WERI-Rb-1 (cell line): ENCODE results near the gene NPR3.

Experiments used
- DNase-seq: peaks from one replicate; pipeline ENCODE4 v3.0.0-alpha.2; 2020
- H3K27ac ChIP-seq: fragments of 250-450 bp; sonication (Bioruptor Pico); 2 replicates; pipeline ENCODE4 v1.5.1; 2020; ENCODE audit warnings: mild to moderate bottlenecking, moderate library complexity
- H3K27me3 ChIP-seq: fragments of 250-450 bp; sonication (Bioruptor Pico); 2 replicates; pipeline ENCODE4 v1.5.1; 2021; ENCODE audit warnings: mild to moderate bottlenecking, low read depth, moderate library complexity; ENCODE audit not compliant: insufficient read depth, severe bottlenecking
- H3K36me3 ChIP-seq: fragments of 250-450 bp; sonication (Bioruptor Pico); 2 replicates; pipeline ENCODE4 v1.5.1; 2020; ENCODE audit warnings: mild to moderate bottlenecking, moderate library complexity
- H3K4me3 ChIP-seq: 2 replicates; pipeline ENCODE4 v1.5.1; 2011; ENCODE audit warnings: low read depth, mild to moderate bottlenecking, control low read depth, low read length
- H3K9me3 ChIP-seq: fragments of 250-450 bp; sonication (Bioruptor Pico); 2 replicates; pipeline ENCODE4 v1.5.1; 2021; ENCODE audit warnings: mild to moderate bottlenecking, moderate library complexity; ENCODE audit not compliant: severe bottlenecking
- TF ChIP-seq, protein P1 (sequence below): IDR thresholded peaks from 2 replicates; pipeline ENCODE4 v1.5.1; 2011; ENCODE audit warnings: low read depth, mild to moderate bottlenecking, control low read depth, inconsistent platforms, low read length

The NPR3 gene

DNA sequence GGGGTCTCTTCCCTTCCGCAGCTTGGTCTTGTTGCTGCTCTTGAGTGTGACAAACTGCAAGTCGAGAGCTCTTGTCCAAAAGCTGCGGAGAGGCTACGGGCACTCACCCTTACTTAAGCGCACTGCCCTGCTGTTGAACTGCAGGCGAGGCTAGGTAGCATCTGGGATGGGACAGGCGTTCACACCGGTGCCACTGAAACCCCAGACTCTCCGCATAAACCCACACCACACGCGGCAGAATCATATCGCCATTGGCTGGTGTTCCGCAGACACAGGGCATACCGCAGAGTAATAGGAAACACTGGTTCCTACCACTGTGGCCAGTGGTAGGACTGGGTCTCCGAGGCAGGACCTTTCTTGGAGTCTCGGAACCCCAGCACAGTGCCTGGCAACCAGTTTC lies 2.2 kb upstream of the NPR3 start:
- H3K36me3 ChIP-seq: no peaks in the 10 kb centered on the region
- no peak for DNase-seq
- no peak overlapping the region for H3K4me3 ChIP-seq
- H3K9me3 ChIP-seq: peaks cover 15% of the 10 kb centered on the region
- TF ChIP-seq, protein P1, sequence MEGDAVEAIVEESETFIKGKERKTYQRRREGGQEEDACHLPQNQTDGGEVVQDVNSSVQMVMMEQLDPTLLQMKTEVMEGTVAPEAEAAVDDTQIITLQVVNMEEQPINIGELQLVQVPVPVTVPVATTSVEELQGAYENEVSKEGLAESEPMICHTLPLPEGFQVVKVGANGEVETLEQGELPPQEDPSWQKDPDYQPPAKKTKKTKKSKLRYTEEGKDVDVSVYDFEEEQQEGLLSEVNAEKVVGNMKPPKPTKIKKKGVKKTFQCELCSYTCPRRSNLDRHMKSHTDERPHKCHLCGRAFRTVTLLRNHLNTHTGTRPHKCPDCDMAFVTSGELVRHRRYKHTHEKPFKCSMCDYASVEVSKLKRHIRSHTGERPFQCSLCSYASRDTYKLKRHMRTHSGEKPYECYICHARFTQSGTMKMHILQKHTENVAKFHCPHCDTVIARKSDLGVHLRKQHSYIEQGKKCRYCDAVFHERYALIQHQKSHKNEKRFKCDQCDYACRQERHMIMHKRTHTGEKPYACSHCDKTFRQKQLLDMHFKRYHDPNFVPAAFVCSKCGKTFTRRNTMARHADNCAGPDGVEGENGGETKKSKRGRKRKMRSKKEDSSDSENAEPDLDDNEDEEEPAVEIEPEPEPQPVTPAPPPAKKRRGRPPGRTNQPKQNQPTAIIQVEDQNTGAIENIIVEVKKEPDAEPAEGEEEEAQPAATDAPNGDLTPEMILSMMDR: no peak
- H3K27me3 ChIP-seq: peaks cover 93% of the 10 kb centered on the region
- H3K27ac ChIP-seq: no peak overlapping the region

DNA sequence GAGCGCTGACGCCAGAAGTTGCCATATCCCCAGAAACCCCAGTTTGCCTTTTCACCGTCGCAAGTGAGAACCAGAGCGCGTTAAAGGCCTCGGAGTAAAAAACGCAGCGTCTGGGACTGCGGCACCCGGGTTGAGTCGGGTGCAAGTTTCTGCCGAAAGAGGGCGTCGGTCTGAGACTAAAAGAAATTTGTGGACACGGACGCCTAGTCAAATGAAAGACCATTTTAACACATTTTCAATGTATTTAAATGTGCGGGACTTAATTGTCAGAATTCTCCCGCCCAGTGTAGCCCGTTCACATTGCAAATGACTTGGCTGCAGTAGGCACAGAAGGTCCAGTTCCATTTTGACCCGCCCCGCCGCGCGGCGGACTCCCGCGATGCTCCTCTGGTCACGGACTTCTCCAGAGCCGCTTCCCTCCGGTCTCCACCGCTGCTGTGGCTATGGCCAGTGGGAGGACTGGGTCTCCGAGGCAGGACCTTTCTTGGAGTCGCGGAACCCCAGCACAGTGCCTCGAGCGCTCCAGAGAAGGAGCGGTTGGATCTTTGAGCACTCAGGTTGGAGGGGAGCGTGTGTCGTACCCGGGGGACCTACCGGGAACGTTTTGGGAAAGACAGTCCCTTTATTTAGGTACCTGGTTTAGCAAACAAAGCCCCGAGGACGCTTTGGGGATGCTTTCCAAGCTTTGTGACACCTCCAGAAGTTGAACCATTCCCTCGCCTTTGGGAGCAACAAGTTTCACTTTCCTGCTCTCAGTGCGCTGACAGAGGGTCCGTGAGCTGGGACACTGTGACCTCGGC lies 1.2 kb upstream of the NPR3 start:
- TF ChIP-seq, protein P1: peak; percentile 67
- Histone ChIP-seq H3K36me3 (no peaks in the 10 kb centered on the region), H3K27me3 (peaks cover 94% of the 10 kb centered on the region), H3K27ac (no peak overlapping the region), H3K4me3 (peak overlapping the region; percentile 2), H3K9me3 (peaks cover 15% of the 10 kb centered on the region)
- peak; percentile 64 for DNase-seq

DNA sequence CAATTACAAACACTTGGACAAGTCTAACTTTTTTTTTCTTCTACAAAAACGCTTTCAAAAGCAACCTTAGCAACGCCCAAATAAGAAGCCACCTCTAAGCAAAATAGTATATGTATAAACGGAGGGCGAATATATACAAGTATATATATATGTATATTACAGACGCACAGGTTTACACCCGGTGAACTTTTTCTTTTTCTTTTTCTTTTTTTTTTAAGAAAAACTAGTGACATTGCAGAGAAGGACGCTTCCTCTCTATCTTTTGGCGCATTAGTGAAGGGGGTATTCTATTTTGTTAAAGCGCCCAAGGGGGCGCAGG lies 200 bp downstream of the NPR3 start:
- peaks cover 15% of the 10 kb centered on the region for H3K9me3 ChIP-seq
- no peak for DNase-seq
- peaks cover 95% of the 10 kb centered on the region for H3K27me3 ChIP-seq
- no peak overlapping the region for H3K27ac ChIP-seq
- H3K4me3 ChIP-seq: no peak overlapping the region
- TF ChIP-seq, protein P1: no peak
- no peaks in the 10 kb centered on the region for H3K36me3 ChIP-seq

DNA sequence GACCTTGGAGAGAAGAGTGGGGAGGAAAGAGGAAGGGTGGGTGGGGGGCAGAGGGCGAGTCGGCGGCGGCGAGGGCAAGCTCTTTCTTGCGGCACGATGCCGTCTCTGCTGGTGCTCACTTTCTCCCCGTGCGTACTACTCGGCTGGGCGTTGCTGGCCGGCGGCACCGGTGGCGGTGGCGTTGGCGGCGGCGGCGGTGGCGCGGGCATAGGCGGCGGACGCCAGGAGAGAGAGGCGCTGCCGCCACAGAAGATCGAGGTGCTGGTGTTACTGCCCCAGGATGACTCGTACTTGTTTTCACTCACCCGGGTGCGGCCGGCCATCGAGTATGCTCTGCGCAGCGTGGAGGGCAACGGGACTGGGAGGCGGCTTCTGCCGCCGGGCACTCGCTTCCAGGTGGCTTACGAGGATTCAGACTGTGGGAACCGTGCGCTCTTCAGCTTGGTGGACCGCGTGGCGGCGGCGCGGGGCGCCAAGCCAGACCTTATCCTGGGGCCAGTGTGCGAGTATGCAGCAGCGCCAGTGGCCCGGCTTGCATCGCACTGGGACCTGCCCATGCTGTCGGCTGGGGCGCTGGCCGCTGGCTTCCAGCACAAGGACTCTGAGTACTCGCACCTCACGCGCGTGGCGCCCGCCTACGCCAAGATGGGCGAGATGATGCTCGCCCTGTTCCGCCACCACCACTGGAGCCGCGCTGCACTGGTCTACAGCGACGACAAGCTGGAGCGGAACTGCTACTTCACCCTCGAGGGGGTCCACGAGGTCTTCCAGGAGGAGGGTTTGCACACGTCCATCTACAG lies 760 bp downstream of the NPR3 start:
- peaks cover 15% of the 10 kb centered on the region for H3K9me3 ChIP-seq
- H3K4me3 ChIP-seq: no peak overlapping the region
- H3K27ac ChIP-seq: no peak overlapping the region
- H3K36me3 ChIP-seq: no peaks in the 10 kb centered on the region
- H3K27me3 ChIP-seq: peaks cover 92% of the 10 kb centered on the region
- TF ChIP-seq, protein P1: no peak
- DNase-seq: no peak

DNA sequence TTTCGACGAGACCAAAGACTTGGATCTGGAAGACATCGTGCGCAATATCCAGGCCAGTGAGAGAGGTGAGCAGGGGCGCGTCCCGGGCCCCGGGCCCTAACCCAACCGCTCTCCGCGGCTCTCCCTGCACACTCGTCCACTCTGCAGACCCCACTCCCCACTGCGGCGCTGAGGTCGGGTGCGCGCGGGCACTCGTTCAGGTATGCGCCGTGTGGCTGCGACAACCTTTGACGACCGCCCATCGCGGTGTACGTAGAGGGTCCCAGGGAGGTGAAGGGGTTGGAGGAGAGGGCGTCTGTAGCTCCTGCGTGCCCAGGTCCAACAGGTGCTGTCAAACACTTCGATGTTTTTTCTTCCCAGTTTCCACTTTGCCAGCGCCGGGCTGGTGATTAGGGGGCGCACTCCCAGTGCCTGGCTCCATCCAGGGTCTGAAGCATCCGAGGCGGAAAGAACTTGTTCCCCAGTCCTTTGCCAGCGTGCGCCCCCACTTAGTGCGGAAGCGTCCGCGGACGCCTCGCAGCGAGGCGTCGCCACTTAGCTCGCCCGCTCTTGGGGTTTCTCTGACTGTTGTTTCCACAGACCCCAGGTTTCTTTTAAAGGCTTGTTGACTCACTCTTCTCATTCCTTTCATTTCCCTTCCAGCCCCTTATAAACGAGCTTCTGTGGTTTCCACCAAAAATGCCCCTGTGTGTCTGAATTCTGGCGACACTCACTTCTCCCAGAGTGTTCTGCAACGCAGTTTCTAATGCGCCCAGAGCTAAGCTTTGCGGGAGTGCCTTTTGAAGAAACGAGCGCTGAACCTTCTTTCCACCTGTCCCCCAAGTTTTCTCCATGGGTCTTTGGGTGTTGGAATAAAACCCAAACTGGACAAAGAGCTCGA lies 1.6 kb downstream of the NPR3 start:
- H3K27ac ChIP-seq: no peak overlapping the region
- no peak overlapping the region for H3K4me3 ChIP-seq
- DNase-seq: no peak
- H3K36me3 ChIP-seq: no peaks in the 10 kb centered on the region
- TF ChIP-seq, protein P1: no peak
- H3K27me3 ChIP-seq: peaks cover 86% of the 10 kb centered on the region
- H3K9me3 ChIP-seq: peaks cover 15% of the 10 kb centered on the region
